GM19193 (cell line): Measurements from ENCODE around the gene F13A1.

Source experiments
- POLR2A ChIP-seq: IDR thresholded peaks from 4 replicates; pipeline ENCODE4 v1.6.1; 2011; ENCODE audit not compliant: insufficient read depth, insufficient read length; ENCODE audit errors: extremely low read depth

The F13A1 gene

DNA sequence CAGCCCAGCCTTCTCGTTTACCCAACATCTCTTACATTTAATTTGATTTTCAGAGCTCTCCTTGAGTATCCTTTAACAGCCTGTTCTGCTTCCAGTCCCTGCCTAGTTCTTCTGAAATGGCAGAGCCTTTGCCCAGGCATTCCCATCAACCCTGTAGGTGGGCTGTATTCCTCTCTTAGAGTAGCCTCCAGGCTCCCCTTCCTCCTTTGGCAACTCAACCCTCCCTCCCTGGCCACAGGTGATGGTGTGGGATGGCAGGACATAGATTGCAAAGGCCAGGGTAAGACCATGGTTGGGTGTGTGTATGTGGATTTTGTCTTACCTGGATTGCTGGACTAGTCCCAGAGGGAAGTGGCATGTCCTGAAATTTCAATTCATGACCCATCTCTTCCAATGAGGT lies 125.4 kb downstream of the F13A1 start:
- TF ChIP-seq POLR2A: no peak

DNA sequence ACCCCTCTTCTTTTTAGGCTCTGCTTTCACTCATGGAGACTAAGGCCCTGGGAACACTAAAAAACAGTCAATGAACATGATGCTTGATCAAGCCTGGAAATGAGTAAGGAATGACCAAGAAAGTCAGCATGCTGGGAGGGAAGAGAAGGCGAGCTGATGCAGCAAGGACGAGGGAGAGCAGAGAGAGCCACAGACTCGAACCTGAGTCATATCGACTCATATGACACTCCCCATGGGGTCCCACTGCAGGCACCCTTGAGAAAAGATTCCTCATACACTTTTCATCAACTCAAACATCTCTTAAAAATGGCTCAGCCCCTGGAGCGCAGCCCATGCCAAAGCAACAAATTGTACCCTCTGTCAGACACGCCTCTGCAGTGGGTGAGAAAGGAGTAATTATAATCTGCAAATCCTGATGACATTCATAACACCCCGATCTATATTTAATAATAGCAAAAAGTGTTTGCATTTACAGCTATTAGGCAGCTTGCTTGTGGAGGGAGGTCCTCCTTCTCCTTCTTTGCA lies 127.2 kb downstream of the F13A1 start:
- no peak for TF ChIP-seq POLR2A

DNA sequence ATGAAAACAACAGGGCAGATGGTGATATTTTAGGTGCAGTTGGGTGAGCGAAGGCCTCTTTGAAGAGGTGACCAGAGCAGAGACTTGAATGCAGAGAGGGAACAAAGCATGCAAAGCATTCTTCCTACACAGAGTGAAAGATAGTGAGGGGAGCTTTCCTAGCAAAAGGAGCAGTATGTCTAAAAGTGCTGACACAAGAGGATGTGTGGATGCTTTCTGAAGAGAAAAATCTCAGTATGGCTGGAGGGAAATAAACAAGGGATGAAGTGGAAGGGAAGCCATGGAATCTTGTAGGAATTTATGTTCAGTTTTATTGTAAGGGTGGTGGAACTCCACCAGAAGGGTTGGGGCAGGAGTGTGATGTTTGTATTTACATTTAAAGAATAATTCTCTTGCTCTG lies 128.6 kb downstream of the F13A1 start:
- no peak for TF ChIP-seq POLR2A

DNA sequence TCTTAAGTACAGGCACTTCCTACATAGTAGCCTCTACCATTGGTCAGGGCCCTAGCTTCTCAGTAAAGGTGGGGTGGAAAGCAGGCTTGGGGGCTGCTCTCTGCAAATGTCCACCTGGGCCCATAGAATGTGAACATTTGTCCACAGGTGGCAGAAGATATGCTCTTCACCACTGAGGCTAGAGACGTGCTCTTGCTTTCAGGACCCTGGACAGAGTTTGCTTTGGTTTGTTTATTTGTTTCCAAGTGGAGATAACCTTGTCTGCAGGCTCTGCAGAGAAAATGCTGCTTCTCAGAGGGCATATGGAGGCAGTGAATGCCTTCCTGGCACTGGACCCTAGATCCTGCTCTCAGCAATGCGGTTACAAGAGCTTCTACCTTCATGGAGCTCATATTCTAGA lies 129.0 kb downstream of the F13A1 start:
- no peak for TF ChIP-seq POLR2A

DNA sequence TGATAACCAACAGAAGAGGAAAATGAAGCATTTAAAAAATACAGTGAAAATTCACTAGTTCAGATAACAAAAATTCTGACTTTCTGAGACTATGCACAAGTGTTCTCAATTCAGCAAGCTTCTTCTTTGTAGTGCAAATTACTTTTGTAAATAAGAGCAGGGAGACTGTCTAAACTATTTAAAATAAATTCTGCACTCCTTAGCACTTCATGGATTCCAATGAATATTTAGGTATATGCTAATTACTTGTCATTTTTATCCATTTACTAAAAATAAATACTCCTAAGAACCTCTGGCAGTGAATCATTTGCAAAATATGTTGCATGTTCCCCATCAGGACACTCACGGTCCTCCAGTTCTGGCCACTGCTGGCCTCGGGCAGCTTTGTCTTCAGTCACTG lies 139.8 kb downstream of the F13A1 start:
- no peak for TF ChIP-seq POLR2A

DNA sequence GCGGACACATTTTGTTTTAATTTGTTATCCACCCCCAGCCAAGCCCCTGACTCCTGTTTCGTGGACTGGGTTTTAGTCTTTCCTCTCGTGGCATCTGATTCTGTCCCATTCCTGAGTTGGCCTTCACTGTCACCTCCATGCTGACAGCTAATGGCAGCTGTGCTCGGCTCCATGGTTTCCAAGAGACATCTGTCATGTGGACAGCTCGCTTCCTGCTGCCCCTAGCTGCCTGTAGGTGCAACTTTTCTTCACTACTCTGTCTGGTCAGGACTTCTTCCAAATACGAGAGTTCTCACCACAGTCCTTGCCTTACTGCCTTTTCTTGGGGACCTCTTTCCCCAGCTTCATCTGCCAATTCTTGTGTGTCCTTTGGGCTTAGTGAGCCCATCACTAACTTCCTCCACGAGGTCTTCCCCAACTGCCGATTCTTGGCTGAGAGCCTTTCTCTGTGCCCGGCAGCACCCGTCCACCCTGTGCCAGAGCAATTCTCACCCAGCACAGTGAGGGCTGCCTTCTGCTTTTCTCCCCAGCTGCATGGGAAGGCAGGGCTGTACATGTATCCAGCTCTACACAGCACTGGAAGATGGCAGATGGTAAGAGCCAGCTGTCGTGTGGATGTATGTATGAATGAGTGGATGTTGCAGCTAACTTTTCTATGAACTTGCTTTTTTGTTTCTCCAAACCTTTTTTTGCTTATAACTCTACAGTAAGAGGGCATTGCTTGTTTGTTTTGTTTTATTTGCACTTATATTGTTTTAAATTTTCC lies 140.4 kb downstream of the F13A1 start:
- TF ChIP-seq POLR2A: no peak

DNA sequence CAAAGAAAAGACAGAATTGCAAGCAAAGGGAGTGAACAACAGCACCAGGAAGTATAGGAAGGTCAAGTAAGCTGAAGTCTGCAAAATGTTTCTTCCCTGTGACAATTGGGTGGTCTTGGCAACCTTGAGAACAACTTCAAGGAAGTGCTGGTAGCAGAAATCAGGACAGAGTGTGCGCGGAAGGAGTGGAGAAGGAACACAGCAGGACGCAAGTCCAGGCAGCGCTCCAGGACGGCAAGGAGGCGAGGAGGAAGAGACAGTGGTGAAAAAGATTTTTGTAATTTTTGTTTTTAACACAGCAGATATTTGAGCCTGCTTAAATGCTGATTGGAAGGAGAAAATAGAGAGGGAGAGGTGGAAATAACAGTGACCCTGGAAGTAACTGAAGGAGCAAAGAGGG lies 141.7 kb downstream of the F13A1 start:
- TF ChIP-seq POLR2A: no peak

DNA sequence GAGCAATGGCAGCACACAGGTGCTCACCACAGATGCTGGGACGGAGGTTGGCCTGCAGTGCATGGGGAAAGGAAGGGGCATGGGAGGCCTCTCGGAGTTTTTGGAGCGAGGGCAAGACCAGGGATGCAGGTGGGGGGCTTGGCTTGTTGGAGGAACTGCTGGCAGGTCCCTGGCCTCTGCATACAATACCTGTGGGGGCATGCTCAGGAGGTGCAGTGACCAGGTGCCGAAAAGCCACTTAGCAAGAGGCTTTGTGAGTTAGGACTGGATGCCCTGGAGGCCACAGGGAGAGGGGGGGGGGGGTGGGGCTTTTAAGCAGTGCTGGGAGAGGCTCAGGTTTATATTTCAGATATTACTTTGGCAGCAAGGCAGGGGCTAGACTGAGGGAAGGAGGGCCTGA lies 142.7 kb downstream of the F13A1 start:
- no peak for TF ChIP-seq POLR2A

DNA sequence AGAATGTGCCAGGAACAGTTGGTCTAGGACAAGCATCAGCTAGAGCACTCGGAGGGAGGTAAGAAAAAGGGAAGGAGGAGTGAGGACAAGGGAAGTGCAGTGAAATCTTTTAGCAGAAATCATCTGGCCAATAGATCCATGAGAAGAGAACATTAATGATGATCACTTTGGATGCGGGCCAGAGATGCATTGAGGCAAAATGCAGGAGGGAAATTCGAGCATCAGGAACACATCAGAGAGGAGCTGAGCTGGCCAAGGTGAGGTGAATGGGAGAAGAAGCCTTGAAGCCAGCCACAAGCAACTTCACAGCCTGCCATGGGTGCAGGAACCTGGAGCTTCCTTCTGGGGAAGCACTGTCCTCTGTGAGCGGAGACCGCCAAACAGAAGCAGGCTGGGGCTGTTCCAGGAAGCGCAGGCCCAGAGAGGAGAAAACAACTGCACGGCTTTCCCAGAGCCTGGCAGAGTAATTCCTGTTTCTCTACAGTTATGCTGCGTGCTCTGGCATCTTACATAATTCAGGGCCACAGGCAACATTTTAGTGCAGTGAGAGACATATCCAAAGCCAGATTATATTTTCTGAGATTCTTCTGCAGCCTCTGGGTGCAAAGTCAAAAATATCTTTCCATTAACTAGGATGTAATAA lies 143.8 kb downstream of the F13A1 start:
- no peak for TF ChIP-seq POLR2A

DNA sequence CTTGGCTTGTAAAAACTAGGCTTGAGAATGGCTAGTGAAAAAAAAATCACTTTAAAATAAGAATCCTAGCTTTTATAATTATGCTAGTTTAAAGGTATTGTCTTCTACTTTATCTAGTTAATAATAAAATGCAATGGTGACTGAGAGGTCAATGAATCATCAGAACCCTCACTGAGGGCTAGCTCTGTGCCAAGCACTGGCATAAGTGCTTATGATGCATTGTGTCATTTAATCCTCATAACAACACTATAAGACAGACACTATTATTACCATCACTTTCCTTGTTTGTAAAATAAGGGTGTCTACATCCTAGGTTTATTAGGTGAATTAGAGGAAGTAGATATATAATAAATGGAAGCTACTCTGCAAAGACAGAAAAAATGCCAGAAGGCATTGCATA lies 144.3 kb downstream of the F13A1 start:
- no peak for TF ChIP-seq POLR2A

DNA sequence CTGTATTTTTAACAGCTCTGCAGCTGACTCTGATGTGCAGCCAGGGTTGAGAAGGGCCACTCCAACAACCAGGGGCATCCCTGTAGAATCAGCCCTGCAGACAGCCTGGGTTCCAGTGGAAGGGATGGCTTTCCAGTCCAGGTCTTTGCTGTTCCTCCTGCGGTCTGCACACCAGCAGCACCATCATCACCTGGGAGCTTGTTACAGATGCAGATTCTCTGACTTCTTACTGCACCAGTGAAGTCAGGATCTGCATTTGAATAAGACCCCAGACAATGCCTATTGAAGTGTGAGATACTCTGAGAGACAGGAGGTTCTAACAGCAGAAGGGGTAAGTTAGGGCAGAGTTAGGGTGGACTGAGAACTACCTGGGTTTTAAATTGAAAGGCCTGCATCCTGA lies 151.3 kb downstream of the F13A1 start:
- TF ChIP-seq POLR2A: no peak

DNA sequence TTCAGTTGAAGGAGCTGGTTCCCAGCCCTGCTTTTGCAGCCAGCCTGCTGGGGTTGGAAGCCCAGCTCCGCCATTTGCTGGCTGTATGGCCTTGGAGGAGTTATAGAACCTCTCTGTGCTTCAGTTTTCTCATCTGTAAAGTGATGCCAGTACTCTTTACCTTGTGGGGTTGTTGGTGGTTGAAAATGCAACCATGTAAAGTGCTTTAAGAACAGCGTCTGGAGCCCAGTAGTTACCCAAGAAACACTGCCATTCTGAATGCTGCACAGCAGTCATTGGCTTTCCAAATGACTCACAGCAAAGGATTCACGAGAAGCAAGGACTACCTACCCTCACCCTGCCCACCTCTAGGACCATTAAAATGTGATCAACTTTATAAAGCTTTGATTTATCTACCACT lies 154.4 kb downstream of the F13A1 start:
- TF ChIP-seq POLR2A: no peak

DNA sequence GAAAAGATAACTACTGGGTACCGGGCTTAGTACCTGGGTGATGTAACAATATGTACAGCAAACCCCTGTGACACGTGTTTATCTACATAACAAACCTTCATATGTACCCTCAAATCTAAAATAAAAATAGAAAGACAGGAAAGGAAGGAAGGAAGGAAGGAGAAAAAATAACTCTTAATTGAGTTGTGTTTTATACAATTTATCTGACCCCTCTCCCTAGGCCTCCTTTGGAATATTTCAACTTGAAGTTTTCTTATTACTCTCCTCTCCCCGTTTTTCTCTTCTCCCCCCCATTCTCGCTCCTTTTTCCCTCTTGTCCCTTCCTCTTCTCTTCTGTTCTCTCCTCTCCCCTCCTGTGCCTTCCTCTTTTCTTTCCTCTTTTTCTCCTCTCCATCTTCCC lies 156.1 kb downstream of the F13A1 start:
- TF ChIP-seq POLR2A: no peak

DNA sequence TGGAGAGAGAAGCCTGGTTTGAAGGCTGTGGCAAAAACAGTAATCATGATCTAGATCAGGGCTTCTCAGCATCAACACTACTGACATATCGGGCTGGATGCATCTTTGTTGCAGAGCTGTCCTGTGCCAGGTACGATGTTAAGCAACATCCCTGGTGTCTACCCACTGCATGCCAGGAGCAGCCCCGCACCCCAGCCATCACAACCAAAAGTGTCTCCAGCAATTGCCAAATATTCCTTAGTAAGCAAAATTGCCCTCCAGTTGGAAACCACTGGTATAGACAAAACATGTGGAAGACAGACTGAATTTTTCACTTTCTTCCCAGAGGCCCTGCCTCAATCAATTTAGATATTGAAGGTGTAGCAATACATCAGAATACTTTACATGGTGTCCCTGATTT lies 166.1 kb downstream of the F13A1 start:
- no peak for TF ChIP-seq POLR2A

DNA sequence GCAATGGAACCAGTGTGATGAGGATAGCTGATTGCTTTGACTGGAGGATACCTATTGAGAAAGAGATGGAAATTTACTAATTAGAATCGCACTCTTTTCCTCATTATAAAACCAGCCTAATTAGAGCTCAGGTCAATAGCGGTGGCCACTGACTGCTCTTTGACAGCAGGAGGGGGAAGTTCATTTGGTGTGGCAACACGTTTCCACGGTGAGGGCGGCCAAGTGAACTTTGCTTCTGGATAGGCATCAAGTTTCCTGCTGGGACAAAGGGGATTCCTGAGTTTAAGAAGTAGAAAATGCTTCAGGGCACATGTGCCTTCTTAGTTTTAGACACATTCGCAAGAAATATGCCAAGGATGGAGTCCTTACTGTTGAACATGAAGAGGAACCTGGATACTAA lies 168.4 kb downstream of the F13A1 start:
- no peak for TF ChIP-seq POLR2A

DNA sequence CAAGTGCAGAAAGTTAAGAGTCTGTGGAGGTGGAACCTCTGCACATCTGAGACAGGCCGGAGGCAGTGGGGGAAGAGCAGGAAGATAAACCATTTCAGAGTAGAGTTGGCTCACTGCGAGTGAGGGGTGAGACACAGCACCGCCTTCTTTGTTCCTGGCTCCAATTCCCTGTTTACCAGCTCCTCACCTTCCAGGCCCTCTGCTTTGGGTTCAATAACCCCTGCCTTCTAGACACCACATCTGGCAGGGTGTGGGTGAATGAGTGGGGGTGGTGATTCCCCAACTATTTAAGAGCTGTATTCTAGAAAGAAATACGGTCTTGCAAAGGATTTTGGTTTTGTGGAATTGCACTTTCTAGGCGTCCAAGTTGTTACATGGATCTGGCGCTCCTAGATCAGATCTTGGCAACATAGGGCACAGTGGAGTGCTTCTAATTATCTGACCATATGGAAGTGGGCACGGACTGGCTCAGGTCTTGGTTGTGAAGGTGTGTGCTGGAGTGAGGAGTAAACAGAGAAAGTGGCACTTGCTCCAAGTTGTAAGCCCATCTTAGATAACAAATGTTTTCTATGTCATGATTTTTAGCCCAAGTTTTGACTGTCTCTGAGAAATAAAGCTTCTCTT lies 172.2 kb downstream of the F13A1 start:
- no peak for TF ChIP-seq POLR2A

DNA sequence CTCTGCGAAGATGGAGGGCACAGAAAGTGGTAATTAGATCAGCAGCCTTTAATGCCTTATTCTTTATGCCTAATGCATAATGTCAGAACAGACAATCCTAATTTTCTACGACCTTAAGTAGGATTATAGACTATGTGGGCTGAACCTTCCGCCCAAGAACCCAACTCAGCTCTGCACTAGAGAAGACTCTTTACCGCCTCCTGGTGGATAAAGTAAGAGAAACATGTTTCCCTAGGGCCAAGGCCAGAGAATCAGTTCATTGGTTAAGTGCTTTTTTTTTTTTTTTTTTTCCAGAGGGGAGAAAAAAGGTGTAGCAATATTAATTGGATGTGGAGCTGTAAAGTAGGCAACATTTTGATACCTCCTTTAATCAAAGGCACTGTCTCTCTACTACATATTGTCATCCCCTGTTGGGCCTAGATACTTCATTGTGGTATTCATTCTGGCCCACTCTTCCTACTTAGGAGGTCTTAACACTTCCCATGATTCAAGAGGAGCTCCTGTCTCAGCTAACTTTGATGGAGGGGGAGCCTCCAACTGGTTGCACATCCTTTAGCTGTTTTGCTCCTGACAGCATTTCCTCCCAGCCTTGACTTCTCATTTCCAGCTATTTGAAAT lies 188.9 kb downstream of the F13A1 start:
- no peak for TF ChIP-seq POLR2A

DNA sequence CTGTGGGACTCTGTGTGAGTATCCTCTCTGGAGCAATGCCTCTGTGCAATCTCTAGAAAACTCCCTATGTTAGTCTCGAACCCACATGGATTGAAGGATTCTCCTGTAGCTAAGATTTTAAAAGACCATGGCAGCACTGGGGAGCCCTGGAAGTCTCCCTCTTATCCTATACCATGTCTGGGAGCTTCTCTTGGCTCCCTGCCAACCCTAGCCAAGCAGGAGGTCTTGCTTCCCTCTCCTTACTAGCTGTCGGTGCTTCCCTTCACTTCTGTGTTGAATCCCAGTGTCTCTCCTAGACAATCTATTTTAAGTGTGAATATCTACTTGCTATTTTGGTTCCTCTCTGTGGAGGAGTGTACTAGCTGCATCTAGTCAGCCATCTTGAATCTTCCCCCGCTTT lies 195.0 kb downstream of the F13A1 start:
- no peak for TF ChIP-seq POLR2A
